Neutrophil (primary cell): ENCODE data around the gene MYL5.

Experiments used
- H3K27ac ChIP-seq: fragments of 200-600 bp; sonication (generic); 2 replicates; pipeline ENCODE4 v1.5.1; 2016; ENCODE audit warnings: mild to moderate bottlenecking, moderate library complexity
- H3K27me3 ChIP-seq: fragments of 200-600 bp; sonication (generic); 2 replicates; pipeline ENCODE4 v1.6.0; 2016; ENCODE audit warnings: mild to moderate bottlenecking
- H3K36me3 ChIP-seq: fragments of 200-600 bp; sonication (generic); 2 replicates; pipeline ENCODE4 v1.5.1; 2017
- H3K4me1 ChIP-seq, 2 experiments: fragments of 200-600 bp in 1 of 2; sonication (generic) in 1 of 2; 1 replicate in 1 of 2; 2 replicates in 1 of 2; pipeline versions ENCODE4 v1.5.1 to v1.6.1; 2013 to 2016; ENCODE audit warnings: low read depth in 1 of 2, low read length in 1 of 2, mild to moderate bottlenecking in 1 of 2, moderate library complexity in 1 of 2; ENCODE audit not compliant: control insufficient read depth in 1 of 2, insufficient read depth in 1 of 2
- H3K4me3 ChIP-seq, 2 experiments: fragments of 200-600 bp in 1 of 2; sonication (generic) in 1 of 2; 1 replicate in 1 of 2; 2 replicates in 1 of 2; pipeline ENCODE4 v1.5.1; 2013 to 2016; ENCODE audit warnings: low read depth in 1 of 2, low read length in 1 of 2, mild to moderate bottlenecking in 1 of 2, moderate library complexity in 1 of 2
- H3K9me3 ChIP-seq: fragments of 200-600 bp; sonication (generic); 2 replicates; pipeline ENCODE4 v1.5.1; 2016
- TF ChIP-seq, protein P1 (sequence below): fragments of 200-600 bp; sonication (generic); IDR thresholded peaks from 2 replicates; pipeline ENCODE4 v1.5.1; 2016; ENCODE audit warnings: antibody characterized with exemption

The MYL5 gene

GRCh38 chr4:630656-631055, 43.7 kb upstream of the MYL5 start:
- Histone ChIP-seq H3K4me1 (no peaks in the 10 kb centered on the region), H3K9me3 (no peaks in the 10 kb centered on the region), H3K27me3 (no peaks in the 10 kb centered on the region), H3K36me3 (no peaks in the 10 kb centered on the region), H3K4me3 (no peak overlapping the region), H3K27ac (no peak overlapping the region)
- TF ChIP-seq, protein P1, sequence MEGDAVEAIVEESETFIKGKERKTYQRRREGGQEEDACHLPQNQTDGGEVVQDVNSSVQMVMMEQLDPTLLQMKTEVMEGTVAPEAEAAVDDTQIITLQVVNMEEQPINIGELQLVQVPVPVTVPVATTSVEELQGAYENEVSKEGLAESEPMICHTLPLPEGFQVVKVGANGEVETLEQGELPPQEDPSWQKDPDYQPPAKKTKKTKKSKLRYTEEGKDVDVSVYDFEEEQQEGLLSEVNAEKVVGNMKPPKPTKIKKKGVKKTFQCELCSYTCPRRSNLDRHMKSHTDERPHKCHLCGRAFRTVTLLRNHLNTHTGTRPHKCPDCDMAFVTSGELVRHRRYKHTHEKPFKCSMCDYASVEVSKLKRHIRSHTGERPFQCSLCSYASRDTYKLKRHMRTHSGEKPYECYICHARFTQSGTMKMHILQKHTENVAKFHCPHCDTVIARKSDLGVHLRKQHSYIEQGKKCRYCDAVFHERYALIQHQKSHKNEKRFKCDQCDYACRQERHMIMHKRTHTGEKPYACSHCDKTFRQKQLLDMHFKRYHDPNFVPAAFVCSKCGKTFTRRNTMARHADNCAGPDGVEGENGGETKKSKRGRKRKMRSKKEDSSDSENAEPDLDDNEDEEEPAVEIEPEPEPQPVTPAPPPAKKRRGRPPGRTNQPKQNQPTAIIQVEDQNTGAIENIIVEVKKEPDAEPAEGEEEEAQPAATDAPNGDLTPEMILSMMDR, result no peak

DNA sequence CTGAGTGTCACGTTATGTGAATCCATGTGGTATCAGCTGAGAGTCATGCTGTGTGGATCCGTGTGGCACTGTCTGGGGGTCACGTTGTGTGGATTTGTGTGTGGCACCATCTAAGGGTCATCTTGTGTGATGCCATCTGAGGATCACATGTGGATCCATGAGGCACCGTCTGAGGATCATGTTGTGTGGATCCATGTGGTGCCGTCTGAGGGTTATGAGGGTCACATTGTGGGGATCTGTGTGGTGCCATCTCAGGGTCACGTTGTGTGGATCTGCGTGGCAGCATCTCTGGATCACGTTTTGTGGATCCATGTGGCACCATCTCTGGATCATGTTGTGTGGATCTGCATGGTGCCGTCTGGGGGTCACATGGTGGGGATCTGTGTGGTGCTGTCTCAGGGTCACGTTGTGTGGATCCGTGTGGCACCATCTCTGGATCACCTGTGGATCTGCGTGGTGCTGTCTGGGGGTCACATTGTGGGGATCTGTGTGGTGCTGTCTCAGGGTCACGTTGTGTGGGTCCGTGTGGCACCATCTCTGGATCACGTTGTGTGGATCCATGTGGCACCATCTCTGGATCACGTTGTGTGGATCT, 42.0 kb upstream of the MYL5 start:
- no peak overlapping the region for H3K4me3 ChIP-seq
- H3K27ac ChIP-seq, result no peak overlapping the region
- peaks cover under 1% of the 10 kb centered on the region for H3K27me3 ChIP-seq
- no peaks in the 10 kb centered on the region for H3K9me3 ChIP-seq
- H3K36me3 ChIP-seq, result no peaks in the 10 kb centered on the region
- no peaks in the 10 kb centered on the region for H3K4me1 ChIP-seq
- TF ChIP-seq, protein P1, result no peak

DNA sequence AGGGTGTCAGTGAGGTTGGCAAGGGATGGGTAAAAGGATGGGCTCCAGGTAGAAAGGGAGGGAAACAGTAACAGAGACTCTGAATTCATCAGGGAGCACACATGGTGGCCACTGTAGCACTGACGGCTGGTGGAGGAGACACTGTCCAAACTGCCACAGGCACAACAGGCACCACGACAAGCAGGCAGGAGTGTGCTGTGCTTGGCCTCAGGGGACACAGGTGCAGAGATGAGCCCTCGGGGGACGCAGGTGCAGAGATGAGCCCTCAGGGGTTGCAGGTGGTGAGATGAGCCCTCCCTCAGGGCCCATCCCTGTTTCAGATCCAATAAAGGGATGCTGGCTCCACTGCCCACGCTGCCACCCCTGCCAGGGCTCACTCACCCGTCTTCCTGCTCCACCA, 41.4 kb upstream of the MYL5 start:
- Histone ChIP-seq H3K4me3 (no peak overlapping the region), H3K27ac (no peak overlapping the region), H3K36me3 (no peaks in the 10 kb centered on the region), H3K4me1 (no peaks in the 10 kb centered on the region), H3K27me3 (peaks cover 7% of the 10 kb centered on the region), H3K9me3 (no peaks in the 10 kb centered on the region)
- TF ChIP-seq, protein P1, result no peak

DNA sequence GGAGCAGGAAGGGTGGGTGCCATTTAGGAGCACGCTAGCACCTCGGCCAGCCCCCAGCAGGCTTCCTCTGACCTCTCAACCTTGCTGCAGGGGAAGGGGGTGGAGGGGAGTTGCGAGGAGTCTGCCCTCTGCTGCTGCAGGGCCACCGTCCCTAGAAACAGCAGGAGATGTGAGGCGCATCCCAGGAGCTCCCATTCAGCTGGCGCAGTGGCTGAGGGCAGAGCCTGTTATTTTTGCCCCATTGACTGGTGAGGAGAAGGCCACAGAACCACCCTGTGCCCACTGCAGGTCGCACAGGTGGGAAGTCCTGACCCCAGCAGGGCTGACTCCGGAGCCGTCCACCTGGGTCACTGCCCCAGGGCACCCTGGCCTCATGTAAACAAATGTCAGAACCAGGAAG, 40.9 kb upstream of the MYL5 start:
- H3K9me3 ChIP-seq, result no peaks in the 10 kb centered on the region
- no peaks in the 10 kb centered on the region for H3K36me3 ChIP-seq
- no peak overlapping the region for H3K4me3 ChIP-seq
- no peaks in the 10 kb centered on the region for H3K4me1 ChIP-seq
- peaks cover 8% of the 10 kb centered on the region for H3K27me3 ChIP-seq
- TF ChIP-seq, protein P1, result no peak
- no peak overlapping the region for H3K27ac ChIP-seq

DNA sequence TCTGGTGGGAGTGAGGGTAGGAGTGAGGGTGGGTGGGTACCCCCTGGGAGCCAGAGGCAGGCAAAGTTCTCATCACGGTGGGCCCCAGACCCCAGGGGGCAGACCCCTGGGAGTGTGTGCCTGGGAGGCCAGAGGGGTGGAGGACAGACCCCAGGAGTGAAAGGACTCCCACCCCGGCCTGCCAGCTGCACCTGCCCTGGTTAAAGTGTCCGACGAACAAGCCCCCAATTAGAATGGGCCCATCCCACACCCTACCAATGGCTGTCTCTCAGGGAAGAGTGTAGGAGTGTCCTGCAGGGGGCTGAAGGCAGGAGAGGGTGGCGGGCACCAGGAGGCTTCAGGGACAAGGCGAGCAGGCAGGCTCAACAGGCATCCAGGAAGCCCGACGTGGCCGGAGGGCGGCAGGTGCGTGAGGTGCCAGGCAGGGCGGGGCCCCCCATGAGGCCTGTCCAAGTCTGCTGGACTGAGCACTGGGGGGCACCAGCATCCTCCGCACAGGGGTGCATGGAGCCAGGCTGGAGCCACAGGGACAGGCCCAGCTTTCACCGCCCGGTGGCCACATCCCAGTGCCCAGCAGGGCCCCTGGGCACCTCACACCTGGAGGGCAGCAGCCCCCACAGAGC, 40.3 kb upstream of the MYL5 start:
- TF ChIP-seq, protein P1, result no peak
- H3K36me3 ChIP-seq, result no peaks in the 10 kb centered on the region
- no peak overlapping the region for H3K4me3 ChIP-seq
- peaks cover 8% of the 10 kb centered on the region for H3K27me3 ChIP-seq
- no peaks in the 10 kb centered on the region for H3K4me1 ChIP-seq
- no peak overlapping the region for H3K27ac ChIP-seq
- H3K9me3 ChIP-seq, result no peaks in the 10 kb centered on the region
